ENCODE measurements around the gene MAD1L1.

MAD1L1 gene

DNA sequence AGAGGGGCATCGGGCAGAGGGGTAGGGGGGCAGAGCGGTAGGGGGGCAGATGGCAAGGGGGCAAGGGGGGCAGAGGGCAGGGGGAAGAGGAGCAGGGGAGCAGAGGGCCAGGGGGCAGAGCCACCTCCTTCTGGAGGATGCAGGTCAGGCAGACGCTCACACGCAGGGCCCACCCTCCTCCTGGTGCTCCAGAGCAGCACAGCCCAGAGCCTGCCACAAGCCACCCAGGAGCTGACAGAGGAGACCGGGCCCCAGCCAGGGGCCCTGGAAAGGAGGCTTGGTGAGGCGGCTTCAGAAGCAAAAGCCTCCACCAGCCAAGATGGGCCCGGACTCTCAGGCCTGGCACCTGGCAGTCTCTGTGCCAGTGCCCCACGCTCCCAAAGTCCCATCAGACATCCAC is 13.1 kb downstream of the MAD1L1 start:
- no peaks in the 10 kb centered on the region for H3F3A ChIP-seq (ENCODE audit: control insufficient read depth, insufficient read depth)
- TF ChIP-seq, protein P1, sequence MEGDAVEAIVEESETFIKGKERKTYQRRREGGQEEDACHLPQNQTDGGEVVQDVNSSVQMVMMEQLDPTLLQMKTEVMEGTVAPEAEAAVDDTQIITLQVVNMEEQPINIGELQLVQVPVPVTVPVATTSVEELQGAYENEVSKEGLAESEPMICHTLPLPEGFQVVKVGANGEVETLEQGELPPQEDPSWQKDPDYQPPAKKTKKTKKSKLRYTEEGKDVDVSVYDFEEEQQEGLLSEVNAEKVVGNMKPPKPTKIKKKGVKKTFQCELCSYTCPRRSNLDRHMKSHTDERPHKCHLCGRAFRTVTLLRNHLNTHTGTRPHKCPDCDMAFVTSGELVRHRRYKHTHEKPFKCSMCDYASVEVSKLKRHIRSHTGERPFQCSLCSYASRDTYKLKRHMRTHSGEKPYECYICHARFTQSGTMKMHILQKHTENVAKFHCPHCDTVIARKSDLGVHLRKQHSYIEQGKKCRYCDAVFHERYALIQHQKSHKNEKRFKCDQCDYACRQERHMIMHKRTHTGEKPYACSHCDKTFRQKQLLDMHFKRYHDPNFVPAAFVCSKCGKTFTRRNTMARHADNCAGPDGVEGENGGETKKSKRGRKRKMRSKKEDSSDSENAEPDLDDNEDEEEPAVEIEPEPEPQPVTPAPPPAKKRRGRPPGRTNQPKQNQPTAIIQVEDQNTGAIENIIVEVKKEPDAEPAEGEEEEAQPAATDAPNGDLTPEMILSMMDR (IDR thresholded peaks at IDR 0.05; ENCODE audit: low read depth, low read length, poor library complexity, severe bottlenecking): no peak
- TF ChIP-seq EZH2phosphoT487 (IDR thresholded peaks at IDR 0.05; ENCODE audit: borderline replicate concordance, low read length): no peak
- H3K4me2 ChIP-seq (ENCODE audit: low read length): no peak overlapping the region
- no peaks in the 10 kb centered on the region for H3K9me2 ChIP-seq (replicated peaks; ENCODE audit: control insufficient read depth, low read length)
- H3K4me1 ChIP-seq (ENCODE audit: control insufficient read depth, low read length): no peaks in the 10 kb centered on the region
- no peaks in the 10 kb centered on the region; the same call in 1 of the 2 replicates for H4K20me1 ChIP-seq (ENCODE audit: control insufficient read depth, insufficient read depth, low read depth, low read length)
- no peak overlapping the region for H3K27ac ChIP-seq (ENCODE audit: low read depth, low read length)
- peaks cover 91% of the 10 kb centered on the region for H3K36me3 ChIP-seq (ENCODE audit: control insufficient read depth, low read length)
- H3K79me2 ChIP-seq (ENCODE audit: control insufficient read depth, low read length): peaks cover 31% of the 10 kb centered on the region
- H3K27me3 ChIP-seq (ENCODE audit: control insufficient read depth, low read length): no peaks in the 10 kb centered on the region
- H3K9me3 ChIP-seq (ENCODE audit: control insufficient read depth, insufficient read depth, low read length): no peaks in the 10 kb centered on the region
- H3K4me3 ChIP-seq (ENCODE audit: low read length): no peak overlapping the region

GRCh38 chr7:2219136-2219535 is 13.6 kb downstream of the MAD1L1 start:
- H3K36me3 ChIP-seq (ENCODE audit: control insufficient read depth, low read length): peaks cover 91% of the 10 kb centered on the region

DNA sequence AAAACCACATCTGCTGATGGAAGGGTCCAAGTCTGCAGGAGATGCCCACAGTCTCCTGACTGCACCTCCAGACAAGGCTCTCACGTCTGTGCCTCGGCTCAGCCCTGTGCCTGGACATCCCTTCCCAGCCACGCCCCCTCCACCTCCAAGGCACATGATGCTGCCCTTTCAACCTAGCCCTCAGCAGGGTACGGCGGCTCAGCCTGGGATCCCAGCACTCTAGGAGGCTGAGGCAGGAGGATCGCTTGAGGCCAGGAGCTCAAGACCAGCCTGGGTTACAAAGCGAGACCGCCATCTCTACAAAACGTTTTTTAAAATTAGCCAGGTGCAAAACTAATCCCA is 14.3 kb downstream of the MAD1L1 start:
- TF ChIP-seq EZH2phosphoT487 (IDR thresholded peaks at IDR 0.05; ENCODE audit: borderline replicate concordance, low read length): no peak
- TF ChIP-seq, protein P1 (IDR thresholded peaks at IDR 0.05; ENCODE audit: low read depth, low read length, poor library complexity, severe bottlenecking): no peak
- Histone ChIP-seq H3K36me3 (ENCODE audit: control insufficient read depth, low read length) (peaks cover 92% of the 10 kb centered on the region), H3F3A (ENCODE audit: control insufficient read depth, insufficient read depth) (no peaks in the 10 kb centered on the region), H3K79me2 (ENCODE audit: control insufficient read depth, low read length) (peaks cover 23% of the 10 kb centered on the region), H3K9me2 (replicated peaks; ENCODE audit: control insufficient read depth, low read length) (no peaks in the 10 kb centered on the region), H3K4me3 (ENCODE audit: low read length) (no peak overlapping the region), H3K27ac (ENCODE audit: low read depth, low read length) (no peak overlapping the region), H3K4me1 (ENCODE audit: control insufficient read depth, low read length) (no peaks in the 10 kb centered on the region), H3K27me3 (ENCODE audit: control insufficient read depth, low read length) (no peaks in the 10 kb centered on the region), H4K20me1 (ENCODE audit: control insufficient read depth, insufficient read depth, low read depth, low read length) (no peaks in the 10 kb centered on the region; the same call in 1 of the 2 replicates), H3K4me2 (ENCODE audit: low read length) (no peak overlapping the region), H3K9me3 (ENCODE audit: control insufficient read depth, insufficient read depth, low read length) (no peaks in the 10 kb centered on the region)

More at GRCh38 chr7:2219136-2219535, 13.6 kb downstream of the MAD1L1 start:
- Histone ChIP-seq H3K4me1 (ENCODE audit: control insufficient read depth, low read length) (no peaks in the 10 kb centered on the region), H4K20me1 (ENCODE audit: control insufficient read depth, insufficient read depth, low read depth, low read length) (no peaks in the 10 kb centered on the region; the same call in 1 of the 2 replicates), H3F3A (ENCODE audit: control insufficient read depth, insufficient read depth) (no peaks in the 10 kb centered on the region), H3K79me2 (ENCODE audit: control insufficient read depth, low read length) (peaks cover 28% of the 10 kb centered on the region), H3K9me3 (ENCODE audit: control insufficient read depth, insufficient read depth, low read length) (no peaks in the 10 kb centered on the region), H3K27ac (ENCODE audit: low read depth, low read length) (no peak overlapping the region), H3K9me2 (replicated peaks; ENCODE audit: control insufficient read depth, low read length) (no peaks in the 10 kb centered on the region), H3K4me2 (ENCODE audit: low read length) (no peak overlapping the region), H3K4me3 (ENCODE audit: low read length) (no peak overlapping the region), H3K27me3 (ENCODE audit: control insufficient read depth, low read length) (no peaks in the 10 kb centered on the region)
- TF ChIP-seq, protein P1 (IDR thresholded peaks at IDR 0.05; ENCODE audit: low read depth, low read length, poor library complexity, severe bottlenecking): no peak
- no peak for TF ChIP-seq EZH2phosphoT487 (IDR thresholded peaks at IDR 0.05; ENCODE audit: borderline replicate concordance, low read length)
